ENCODE results near the gene WDR27.
"Not testable (repeated sequence)": the region's sequence is repeated elsewhere in the genome, so short reads cannot be mapped to it uniquely, and the experiment has no call there.

Gene WDR27

DNA sequence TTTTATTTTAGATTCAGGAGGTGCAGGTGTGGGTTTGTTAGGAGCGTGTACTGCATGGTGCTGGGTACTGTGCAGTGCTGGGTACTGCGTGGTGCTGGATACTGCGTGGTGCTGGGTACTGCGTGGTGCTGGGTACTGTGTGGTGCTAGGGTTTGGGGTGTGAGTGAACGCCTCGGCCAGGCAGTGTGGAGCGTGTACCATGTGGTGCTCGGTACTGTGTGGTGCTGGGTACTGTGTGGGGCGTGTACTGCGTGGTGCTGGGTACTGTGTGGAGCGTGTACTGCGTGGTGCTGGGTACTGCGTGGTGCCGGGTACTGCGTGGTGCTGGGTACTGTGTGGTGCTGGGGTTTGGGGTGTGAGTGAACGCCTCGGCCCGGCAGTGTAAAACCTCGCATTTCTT is 62.9 kb downstream of the WDR27 start:
- no peak for DNase-seq

DNA sequence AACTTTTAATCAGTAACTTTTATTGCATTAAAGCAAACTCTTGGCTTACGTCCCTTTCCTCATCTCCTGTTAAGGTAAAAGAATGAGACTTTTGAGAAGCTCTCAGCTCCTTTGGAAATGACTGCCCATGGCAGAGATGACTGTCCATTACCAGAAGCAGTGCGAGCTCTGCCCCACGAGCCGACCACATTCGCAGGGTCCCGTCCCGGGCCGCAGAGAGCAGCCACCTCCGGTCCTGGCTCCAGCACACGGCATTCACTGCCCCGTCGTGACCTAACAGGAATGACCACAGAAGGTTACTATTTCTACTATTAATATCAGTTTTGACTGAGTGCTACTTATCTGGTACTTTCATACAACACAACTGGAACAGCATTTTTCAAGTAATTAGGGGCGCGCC is 63.4 kb downstream of the WDR27 start:
- no peak for DNase-seq

DNA sequence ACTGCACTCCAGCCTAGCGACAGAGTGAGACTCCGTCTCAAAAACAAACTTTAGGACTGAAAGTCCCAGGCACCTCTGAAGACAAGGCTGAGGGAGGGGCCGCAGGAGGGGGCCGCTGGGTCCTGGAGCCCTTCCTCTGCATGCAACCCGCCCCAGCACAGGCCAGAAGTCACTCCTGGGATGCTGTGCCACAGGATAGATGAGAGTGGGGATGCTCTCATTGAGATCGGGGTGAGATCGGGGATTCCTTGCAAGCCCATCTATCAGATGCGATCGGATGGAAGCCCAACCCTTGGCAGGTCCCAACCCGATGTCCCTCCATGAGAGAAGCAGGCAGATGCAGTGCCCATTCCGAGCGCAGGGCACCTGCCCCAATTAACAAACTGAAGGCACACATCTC is 66.5 kb downstream of the WDR27 start:
- no peak for DNase-seq

DNA sequence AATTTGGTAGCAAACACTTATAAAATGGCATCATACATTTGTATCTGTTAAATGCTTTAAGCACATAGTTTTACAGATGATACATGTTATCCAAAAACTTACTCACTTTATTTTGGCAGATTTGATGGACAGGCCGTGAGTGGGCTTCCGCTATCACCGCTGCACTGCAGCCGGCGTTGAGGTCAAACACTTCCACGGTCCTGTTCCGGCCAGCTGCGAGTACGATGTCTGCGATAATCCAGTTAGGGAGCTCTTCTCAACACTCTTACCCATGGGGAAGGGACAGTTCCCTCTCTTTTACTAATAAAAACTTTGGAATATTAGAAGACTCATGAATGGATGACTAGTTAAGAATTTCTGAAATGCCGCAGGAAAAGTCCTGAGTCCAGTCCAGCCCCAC is 69.0 kb downstream of the WDR27 start:
- no peak for DNase-seq

DNA sequence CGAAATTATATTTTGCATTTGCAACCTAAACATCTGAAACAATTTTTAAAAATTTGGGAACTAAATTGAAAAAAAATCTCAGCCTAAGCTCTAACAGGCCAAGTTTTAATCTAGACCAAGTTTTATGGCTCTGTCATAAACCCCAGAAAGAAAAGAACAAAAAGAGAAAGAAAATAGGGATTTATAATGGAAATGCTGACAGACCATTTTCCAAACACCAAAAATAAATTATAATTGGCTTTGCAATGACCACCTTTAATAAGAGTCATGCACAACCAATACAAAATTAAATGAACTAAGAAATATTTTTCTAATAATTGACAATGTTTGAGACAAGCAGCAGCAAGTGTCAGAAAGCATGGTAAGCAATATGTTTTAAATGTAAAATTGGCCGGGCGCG is 72.6 kb downstream of the WDR27 start:
- DNase-seq, result no peak

DNA sequence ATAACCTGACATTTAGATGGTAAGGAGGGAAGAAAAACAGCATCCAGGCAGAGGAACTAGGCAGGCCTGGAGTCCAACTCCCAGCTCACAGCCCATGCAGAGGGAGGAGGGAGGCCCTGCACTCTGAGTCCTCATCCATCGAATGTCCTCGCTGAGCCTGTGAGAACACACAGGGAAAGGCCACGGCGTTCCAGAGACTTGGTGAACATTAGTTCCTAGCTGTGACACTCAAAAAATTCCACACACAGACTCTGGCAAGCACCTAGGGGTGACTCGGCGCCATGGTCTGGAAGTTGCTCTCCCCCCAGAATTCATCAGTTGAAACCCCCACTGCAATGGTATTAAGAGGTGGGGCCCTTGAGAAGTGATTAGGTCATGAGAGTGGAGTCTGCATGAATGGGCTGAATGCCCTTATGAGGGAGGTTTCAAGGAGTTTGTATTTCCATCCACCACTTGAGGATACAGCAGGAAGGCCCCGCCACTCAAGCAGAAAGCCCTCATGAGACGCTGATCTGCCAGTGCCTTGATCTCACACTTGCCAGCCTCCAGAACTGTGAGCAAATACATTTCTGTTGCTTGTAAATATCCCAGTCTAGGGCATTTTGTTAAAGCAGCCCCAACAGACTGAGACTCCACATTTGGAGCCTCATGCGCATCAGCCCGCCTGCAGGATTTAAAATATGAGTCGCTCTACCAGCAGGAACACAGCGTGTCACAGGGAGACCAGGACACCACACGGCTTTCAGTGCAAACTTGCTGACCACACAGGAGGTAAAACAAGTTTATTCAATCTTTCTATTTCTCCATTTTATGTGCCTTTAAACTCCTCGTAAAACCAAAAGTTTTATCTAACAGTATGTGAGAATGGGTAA is 73.9 kb downstream of the WDR27 start:
- no peak for DNase-seq

DNA sequence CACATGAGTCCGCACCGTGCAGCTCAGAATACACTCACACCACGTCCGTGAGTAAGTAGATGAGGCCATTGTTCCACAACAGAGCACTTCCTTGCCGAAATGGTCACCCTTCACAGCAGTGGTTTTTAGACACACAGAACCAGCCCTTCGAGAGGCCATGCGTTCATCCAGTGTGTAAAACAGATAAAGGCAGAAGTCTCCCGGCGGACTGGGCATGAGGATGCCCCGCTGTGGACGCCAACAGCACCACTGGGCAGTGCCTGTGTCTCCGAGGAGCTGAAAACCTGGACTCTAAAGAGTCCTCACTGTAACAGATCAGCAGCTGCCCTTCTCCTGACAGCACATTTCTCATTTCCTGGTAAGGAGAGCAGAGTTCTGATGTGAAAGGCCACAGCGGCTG is 75.2 kb downstream of the WDR27 start:
- no peak for DNase-seq

DNA sequence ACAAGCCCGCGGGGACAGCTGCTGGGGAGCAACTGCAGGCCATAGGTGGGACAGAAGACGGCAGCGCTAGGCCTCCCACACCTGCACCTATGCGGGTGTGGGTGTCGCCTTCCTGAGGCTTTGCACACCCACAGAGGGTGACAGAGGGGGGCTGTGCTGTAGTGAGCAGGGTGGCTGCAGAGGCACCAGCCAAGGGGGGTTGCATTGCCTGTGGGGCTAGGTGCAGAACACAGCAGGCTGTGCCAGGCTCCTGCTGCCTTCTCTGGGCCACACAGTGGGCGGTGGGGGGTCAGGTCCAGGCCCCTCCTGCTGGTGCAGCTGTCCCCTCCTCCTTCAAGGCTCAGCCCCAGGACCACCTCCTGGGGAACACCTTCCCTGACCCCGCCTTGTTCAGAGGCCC is 75.7 kb downstream of the WDR27 start:
- DNase-seq, result no peak

DNA sequence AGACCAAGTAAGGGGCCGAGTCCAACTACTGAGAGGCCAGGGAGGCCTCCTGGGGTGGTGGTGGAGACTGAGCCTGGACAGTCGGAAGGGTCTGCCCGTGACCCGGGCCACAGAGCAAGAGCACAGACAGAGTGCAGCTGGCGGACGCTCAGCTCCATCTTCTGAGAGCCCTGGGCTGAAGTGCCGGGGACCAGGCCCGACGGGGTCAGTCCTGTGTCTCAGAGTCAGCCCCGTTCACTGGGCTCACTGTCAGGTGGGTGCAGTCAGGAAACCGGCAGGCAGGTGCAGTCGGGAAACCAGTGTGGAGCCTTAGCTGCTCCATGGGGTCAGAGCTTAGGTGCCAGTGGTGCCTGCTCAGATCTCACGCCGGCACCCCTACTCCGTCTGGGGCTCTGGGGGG is 76.5 kb downstream of the WDR27 start:
- no peak for DNase-seq

DNA sequence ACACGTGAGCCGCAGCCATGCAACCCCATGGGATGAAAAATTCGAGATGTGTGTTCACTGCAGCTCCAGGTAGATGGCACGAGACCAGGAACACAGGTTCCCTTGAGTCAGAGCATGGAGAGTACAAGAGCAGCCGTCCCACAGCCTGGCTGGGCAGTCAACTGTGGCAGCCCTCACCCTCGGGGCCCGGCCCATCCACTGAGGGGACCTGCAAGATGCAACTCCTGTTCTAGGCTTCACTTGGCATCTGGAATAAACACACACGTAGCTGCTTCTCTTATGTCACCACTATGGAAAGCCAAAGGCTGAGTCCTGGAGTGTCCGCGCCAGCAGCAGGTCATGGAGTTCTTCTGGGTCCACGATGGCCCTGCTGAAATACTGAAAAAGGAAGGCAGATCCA is 77.0 kb downstream of the WDR27 start:
- no peak for DNase-seq

DNA sequence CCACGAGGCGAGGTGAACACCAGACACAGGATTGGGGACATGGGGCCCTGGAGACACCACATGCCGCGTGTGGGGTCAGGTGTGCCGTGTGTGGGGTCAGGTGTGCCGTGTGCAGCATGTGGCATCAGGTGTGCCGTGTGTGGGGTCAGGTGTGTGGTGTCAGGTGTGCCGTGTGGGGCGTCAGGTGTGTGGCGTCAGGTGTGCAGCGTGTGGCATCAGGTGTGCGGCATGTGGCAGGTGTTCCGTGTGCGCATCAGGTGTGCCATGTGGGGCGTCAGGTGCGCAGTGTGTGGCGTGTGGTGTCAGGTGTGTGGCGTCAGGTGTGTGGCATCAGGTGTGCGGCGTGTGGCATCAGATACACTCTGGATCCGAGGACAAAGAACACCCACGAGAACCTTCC is 77.9 kb downstream of the WDR27 start:
- no peak for DNase-seq

DNA sequence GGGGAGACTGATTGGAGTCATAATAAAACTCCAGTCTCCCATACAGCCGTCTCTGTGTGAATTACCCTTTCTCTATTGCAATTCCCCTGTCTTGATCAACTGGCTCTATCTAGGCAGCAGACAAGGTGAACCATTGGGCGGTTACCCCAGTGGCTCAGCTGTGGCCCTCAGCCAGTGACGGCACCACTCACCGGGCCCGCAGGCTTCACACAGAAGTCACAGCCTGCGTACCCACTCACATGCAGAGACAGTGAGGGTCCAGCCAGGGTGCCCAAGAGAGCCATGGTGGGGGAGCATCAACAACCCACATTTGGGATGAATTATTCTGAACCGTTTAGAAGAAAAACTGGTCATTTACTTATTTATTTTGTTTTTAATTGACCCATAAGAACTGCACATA is 78.5 kb downstream of the WDR27 start:
- DNase-seq, result no peak

DNA sequence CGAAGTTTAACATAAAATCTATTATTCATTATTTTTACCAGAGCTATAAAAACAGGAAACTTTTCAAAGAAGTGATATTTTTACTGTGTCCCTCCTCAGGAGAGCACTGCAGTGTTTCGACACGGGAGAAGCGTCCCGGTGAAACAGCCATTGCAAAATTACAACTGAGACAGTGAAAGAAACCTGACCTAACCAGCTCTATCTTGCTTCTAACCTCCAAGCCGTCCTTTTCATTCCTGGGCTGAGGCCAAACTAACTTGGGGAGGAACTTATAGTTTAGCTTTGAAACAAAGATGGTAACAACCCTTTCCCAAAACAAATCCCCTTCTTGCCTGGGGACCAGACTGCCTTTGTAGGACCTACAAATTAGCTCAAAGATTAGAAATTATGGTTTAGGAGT is 79.2 kb downstream of the WDR27 start:
- DNase-seq, result no peak

DNA sequence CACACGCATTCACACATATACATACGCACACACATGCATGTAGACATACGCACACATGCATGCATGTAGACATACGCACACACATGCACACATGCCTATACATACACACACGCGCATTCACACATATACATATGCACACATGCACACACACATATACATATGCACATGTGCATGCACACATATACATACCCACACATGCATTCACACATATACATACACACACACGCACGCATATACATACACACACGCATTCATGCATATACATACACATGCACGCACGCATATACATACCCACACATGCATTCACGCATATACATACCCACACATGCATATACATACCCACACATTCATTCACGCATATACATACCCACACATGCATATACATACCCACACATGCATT is 80.5 kb downstream of the WDR27 start:
- DNase-seq, result no peak

DNA sequence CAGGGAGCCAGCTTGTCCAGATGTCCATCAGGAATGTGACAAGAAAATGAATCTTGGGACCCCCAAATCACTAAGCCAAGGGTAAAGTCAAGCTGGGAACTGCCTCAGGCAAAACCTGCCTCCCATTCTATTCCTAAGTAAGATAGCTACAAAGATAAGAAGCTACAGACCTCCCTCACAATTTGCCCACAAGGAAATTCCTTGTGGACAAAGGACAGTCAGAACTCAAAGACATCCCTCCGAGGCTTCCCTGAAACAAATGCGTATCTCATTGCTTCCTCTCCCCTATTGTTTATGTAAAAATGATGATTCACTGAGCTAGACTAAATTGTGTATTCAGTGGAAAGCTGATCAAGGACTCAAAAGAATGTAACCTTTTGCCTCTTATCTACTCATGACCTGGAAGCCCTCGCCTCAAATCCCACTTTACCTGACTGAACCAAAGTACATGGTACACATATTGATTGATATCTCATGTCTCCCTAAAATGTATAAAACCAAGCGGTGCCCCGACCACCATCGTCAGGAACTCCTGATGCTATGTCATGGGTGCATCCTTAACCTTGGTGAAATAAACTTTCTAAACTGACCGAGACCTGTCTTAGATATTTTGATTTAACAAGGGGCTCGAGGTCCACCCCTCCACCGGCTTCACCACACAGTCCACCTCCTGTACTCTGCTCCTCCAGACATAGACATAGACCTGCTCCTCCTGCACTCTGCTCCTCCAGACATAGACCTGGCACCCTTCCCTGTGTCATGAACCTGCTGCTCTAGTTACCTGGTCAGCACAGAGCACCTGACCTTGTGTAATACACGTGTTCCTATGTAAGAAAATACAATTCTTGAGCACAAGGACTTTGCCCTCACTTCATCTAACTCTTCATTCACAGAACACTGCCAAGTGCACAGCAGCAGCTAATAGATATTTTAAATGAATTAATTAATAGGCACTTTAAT is 81.4 kb downstream of the WDR27 start:
- no peak for DNase-seq

DNA sequence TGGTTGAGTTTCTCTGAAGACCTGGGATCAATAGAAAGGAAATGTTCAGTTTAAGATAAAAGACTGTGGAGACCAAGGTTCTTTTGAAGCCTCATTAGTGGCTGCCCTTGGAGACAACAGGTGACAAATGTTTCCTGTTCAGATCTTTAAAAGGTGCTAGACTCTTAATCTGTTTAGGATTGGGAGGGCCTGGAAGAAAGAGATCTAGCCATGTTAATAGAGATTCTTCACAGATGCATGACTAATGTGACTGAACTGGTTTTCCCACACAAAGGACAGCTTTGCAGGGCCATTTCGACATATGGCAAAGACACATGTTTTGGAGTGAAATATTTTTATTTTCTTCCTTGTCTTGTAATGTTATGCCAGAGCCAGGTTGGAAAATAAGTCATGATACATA is 82.2 kb downstream of the WDR27 start:
- no peak for DNase-seq

DNA sequence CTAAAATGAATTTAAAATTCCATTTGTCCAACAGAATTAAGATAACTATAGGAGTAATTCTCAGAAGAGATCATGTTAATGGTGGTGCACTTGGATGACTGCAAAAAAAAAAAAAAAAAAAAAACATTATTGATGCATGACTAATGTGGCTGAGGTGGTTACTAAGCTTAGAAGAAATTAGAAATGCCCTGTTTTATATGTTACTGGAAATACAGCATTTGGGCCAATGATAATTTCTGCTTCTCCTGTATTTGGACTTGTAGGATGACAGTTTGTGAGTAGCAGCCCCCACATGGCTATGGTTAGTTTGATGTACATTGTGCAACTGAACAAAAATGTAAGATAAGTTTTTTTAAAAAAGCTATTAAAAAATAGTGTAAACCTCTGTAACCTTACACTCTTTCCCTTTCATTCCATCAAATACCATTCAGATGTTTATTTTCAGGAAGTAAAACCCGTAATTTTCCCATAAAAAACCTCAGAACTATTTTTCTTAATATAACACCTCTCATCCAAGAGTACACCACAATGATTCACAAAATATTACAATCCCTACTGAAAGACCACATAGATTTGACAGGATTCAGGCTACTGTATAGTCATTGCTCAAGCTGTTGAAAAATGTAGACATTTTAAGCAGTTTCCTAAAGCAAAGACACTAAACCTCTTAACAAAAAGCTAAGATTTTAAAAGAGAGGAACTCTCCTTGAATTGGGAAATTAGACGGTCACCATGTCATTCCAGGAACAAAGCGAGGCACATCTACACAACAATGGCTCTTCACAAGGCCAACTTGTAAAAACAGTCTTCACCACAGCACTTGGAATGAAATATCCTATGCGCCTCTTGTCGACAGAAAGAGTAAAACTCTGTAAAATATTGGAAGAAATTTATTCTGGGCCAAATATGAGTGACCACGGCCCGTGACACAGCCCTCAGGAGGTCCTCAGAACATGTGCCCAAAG is 83.0 kb downstream of the WDR27 start:
- no peak for DNase-seq

DNA sequence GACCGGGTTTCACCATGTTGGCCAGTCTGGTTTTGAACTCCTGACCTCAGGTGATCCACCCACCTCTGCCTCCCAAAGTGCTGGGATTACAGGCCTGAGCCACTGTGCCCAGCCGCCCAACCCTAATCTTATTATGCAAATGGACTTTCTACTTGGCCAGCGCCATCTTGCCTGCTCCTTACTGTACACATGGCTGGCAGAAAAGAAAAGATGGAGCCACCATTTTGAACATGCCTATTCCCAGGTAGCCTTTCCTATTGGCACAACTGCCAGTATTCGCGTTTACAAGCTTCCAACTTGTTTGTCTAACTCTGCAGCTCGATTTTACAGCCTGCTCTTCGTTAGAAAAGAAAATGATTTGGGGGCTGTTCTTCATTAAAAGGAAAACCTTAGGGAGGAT is 84.3 kb downstream of the WDR27 start:
- no peak for DNase-seq

DNA sequence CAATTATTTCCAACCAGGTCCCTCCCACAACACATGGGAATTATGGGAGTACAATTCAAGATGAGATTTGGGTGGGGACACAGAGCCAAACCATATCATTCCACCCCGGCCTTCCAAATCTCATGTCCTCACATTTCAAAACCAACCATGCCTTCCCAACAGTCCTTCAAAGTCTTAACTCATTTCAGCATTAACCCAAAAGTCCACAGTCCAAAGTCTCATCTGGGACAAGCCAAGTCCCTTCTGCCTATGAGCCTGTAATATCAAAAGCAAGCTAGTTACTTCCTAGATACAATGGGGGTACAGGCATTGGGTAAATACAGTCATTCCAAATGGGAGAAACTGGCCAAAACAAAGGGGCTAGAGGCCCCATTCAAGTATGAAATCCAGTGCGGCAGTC is 93.2 kb downstream of the WDR27 start:
- not testable (repeated sequence) for DNase-seq

DNA sequence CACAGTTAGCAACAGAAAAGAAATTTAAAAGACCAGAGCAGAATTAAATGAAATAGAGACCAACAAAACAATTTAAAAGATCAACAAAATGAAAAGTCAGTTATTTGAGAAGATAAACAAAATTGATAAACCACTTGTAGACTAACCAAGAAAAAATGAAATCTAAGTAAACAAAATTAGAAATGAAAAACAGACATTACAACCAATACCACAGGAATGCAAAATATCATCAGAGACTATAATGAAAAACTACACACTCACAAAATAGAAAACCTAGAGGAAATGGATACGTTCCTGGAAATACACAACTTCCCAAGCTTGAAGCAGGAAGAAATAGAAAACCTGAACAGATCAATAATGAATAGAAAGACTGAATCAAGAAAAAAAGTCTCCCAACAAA is 97.8 kb downstream of the WDR27 start:
- no peak for DNase-seq

DNA sequence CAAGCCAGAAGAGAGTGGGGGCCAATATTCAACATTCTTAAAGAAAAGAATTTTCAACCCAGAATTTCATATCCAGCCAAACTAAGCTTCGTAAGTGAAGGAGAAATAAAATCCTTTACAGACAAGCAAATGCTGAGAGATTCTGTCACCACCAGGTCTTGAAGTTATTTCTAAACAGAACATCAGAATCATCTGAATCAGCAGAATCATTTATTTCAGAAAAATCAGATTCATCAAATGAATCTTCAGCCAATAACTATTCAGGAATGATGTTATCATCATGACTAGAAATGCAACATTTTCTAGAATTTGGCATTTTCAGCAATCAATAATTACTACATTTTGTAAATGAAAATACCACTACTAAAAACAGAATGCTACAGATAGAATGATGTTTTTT is 100.7 kb downstream of the WDR27 start:
- not testable (repeated sequence) for DNase-seq

DNA sequence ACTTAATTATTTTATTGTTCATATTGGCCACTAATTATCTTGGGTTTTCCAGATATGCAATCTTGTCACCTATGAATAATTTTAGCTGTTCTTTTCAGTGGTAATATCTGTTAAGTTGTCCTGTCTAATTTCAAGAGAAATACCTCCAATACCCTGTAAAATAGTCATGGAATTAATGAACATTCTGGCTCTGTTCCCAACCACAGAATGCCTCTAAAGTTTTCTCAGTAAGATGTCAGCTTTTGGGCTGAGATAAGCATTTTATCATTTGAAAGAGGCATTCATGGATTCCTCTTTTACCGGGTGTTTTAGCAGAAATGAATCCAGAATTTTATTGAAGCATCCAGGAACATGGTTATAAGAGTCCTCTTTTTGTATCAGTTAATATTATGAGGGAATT is 109.3 kb downstream of the WDR27 start:
- no peak for DNase-seq

DNA sequence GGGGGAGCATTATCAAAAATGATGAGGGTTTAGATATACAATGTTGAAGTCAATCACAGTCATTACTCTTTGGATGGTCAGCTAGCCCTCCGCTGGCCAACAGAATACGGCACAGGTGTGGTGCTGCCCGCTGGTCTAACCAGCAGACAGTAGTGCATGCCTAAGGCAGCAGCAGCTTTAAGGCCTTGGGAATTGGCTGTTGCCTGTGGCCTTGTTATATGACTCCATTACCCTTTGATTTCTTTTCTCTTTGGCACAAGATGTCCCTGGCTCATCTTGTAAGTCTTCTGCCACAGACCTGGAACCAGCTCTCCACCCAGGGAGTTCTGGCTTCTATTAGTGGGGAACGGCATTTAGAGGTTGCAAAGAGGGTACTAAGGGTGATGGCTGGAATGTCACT is 110.2 kb downstream of the WDR27 start:
- DNase-seq, result no peak
